ENCODE data around the gene TMEM255B.

TMEM255B gene

GRCh38 chr13:113852536-113853517 lies 93.8 kb downstream of the TMEM255B start:
- no peak for DNase-seq

GRCh38 chr13:113853518-113854237 lies 94.7 kb downstream of the TMEM255B start:
- no peak for DNase-seq

- no peak for DNase-seq
Observed at GRCh38 chr13:113854238-113855011, 95.4 kb downstream of the TMEM255B start.

- no peak for DNase-seq
Observed at GRCh38 chr13:113855012-113855921, 96.2 kb downstream of the TMEM255B start.

- no peak for DNase-seq
Observed at GRCh38 chr13:113855931-113856715, 97.1 kb downstream of the TMEM255B start.

- no peak for DNase-seq
Observed at GRCh38 chr13:113856716-113857065, 97.7 kb downstream of the TMEM255B start.

GRCh38 chr13:113857531-113858195 lies 98.6 kb downstream of the TMEM255B start:
- no peak for DNase-seq

GRCh38 chr13:113859311-113860050 lies 100.5 kb downstream of the TMEM255B start:
- DNase-seq, result no peak

- DNase-seq, result no peak
Observed at GRCh38 chr13:113860051-113860664, 101.1 kb downstream of the TMEM255B start.

- no peak for DNase-seq
Observed at GRCh38 chr13:113860665-113861432, 101.8 kb downstream of the TMEM255B start.

GRCh38 chr13:113861433-113862030 lies 102.5 kb downstream of the TMEM255B start:
- DNase-seq, result no peak

GRCh38 chr13:113862191-113862930 lies 103.3 kb downstream of the TMEM255B start:
- no peak for DNase-seq

GRCh38 chr13:113862931-113863523 lies 104.0 kb downstream of the TMEM255B start:
- DNase-seq, result peak; percentile 14 to 26

- DNase-seq, result peak; percentile 17 to 22
Observed at GRCh38 chr13:113863524-113864272, 104.7 kb downstream of the TMEM255B start, which contains the start of gene GAS6. GAS6 (minus strand) TSS chr13:113864076; CDS start chr13:113863920, 156 bp downstream.

- DNase-seq, result no peak
Observed at GRCh38 chr13:113864273-113864890, 105.4 kb downstream of the TMEM255B start.

- no peak for DNase-seq
Observed at GRCh38 chr13:113865427-113865826, 106.4 kb downstream of the TMEM255B start.

Data from activated CD4-positive, alpha-beta T cell treated with anti-CD3 and anti-CD28 coated beads, Interleukin-2, amount 50 U/mL, for 48 hours (primary cell).